Left kidney (tissue), 2 donors: ENCODE data around the gene BMP7. TPM values are rescaled to one million over a fixed set of nuclear protein-coding genes. Genes with fewer than 3 reads are reported as not detected.

Experiments
- DNase-seq: peaks from one replicate; pipeline ENCODE4 v3.0.0-alpha.2; 2013
- polyA plus RNA-seq: library from polyadenylated mRNA; unstranded; fragments of 120-200 nt; gene quantifications from one replicate; pipeline ENCODE4 v1.2.1, GENCODE V29; 2013; ENCODE audit not compliant: insufficient read length

BMP7 gene
- polyA plus RNA-seq, 1 donor, result 62.4 TPM

GRCh38 chr20:57152557-57152956 is 113.9 kb downstream of the BMP7 start:
- no peak for DNase-seq

GRCh38 chr20:57150559-57150958 is 115.9 kb downstream of the BMP7 start:
- no peak for DNase-seq

DNA sequence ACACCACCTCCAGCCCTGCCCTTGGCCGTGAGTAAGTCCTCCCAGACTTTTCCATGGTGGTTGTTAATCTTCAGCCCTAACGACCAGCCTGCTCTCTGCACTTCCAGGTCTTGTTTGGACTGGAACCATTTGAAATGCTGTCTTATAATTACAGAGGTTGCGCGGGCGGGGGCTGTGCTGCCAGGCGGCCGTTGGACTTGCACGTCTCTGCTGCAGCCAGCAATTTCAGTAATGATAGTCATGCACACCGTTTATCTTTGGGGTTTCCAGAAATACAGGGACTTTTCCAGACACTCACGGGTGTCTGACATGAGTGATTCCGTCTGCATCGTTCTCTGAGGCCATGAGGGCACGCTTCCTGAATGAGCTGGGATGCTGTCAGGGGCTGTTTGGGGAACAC is 118.2 kb downstream of the BMP7 start:
- peak; percentile 36 for DNase-seq

- no peak for DNase-seq
Measured at GRCh38 chr20:57147185-57147584, 119.3 kb downstream of the BMP7 start.

- no peak for DNase-seq
Measured at GRCh38 chr20:57146155-57146554, 120.3 kb downstream of the BMP7 start.

GRCh38 chr20:57145089-57145631 is 121.3 kb downstream of the BMP7 start:
- no peak for DNase-seq

- peak; percentile 22 for DNase-seq
Measured at GRCh38 chr20:57143173-57143572, 123.3 kb downstream of the BMP7 start.

DNA sequence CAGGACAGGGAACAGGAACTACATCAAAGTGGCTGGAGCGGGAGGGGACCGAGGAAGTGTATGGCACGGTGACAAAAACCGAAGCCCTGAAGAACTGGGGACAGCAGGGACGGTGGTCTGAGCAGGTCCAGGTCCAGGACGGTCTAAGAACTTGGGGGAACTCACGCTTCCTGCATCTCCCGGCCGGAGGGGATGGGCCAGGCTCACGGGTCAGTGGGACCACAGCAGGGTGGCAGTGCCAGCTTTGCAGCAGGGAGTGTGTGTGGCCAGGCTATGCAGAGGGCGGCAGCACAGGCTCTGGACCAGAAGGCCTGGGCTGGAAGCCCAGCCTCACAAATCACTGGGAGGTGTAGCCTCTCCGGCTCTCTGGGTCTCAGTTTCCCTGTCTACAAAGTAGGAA is 123.8 kb downstream of the BMP7 start:
- DNase-seq, result no peak

- no peak for DNase-seq
Measured at GRCh38 chr20:57141492-57141891, 124.9 kb downstream of the BMP7 start.

- no peak for DNase-seq
Measured at GRCh38 chr20:57140416-57140965, 126.0 kb downstream of the BMP7 start.

GRCh38 chr20:57139342-57140093 is 126.9 kb downstream of the BMP7 start:
- no peak for DNase-seq

DNA sequence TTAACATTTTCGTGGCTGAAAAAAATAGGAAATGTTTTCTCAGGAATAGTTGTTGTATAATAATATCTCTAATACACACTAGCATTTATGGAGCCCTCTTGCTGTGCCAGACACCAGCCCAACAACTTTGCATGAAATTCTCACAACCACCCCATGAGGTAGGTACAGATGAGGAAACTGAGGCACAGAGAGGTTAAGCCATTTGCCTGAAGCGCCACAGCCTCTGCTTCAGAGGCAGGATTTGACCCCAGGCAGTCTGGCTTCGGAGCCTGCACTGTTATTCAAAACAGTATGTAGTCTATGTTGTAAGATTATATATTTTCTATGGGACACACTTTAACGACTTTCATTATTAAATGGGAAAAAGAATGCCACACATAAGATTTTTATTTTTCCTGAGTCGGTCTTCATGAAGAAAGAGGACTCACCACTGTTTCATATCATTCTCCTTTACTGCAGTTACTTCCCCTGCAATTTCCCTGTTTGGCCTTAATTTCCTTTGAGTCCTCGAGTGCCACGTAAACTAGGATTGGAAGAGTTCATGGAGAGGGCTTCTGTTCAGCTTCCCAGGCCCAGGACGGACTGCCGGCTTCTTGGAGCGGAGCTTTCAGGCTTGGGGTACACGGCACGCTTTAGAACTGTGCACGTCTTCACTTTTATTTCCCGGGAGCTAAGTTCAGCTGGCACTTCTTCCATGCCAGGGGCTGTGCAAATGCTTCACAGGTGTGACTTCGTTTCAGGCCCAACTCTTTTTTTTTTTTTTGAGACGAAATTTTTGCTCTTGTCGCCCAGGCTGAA is 128.0 kb downstream of the BMP7 start:
- DNase-seq, result no peak

- DNase-seq, result no peak
Measured at GRCh38 chr20:57137676-57138075, 128.8 kb downstream of the BMP7 start.

GRCh38 chr20:57136734-57137133 is 129.7 kb downstream of the BMP7 start:
- DNase-seq, result no peak

GRCh38 chr20:57135875-57136274 is 130.6 kb downstream of the BMP7 start:
- DNase-seq, result no peak

GRCh38 chr20:57134804-57135203 is 131.6 kb downstream of the BMP7 start:
- no peak for DNase-seq

DNA sequence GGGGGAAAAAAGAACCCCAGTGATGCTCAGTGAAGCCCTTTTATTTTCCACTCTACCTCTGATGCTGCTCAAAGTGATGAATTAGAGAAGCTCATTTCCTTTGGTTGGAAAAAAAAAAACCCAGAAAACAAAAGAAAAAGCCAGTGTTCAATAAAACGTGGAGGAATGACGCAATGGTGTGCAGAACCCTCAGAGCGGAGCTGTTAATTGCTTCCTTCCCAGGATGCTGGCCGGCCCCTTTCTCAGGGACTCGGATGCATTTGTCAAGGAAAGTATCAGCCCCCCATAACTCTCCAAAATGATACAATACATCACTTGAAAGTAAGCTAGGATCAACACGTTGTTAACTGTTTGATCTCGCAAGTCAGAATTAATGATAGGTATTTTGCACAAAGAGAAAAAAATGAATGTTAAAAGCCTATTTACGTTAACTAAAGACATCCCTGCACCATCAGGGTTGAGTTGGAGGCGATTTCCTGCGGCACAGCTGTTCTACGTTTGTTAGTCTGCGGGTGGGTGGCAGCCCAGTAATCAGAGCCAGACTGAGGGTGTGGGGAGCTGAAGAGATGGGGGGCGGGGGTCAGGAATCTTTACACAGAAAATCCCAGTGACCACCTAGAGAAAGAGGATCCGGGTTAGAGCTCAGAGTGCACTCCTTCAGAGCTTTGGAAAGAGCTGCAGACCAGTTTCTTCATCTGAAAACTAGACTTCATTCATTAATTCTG is 132.4 kb downstream of the BMP7 start:
- DNase-seq, result peak; percentile 44

- no peak for DNase-seq
Measured at GRCh38 chr20:57131601-57132391, 134.6 kb downstream of the BMP7 start.

- DNase-seq, result no peak
Measured at GRCh38 chr20:57131077-57131476, 135.4 kb downstream of the BMP7 start.

DNA sequence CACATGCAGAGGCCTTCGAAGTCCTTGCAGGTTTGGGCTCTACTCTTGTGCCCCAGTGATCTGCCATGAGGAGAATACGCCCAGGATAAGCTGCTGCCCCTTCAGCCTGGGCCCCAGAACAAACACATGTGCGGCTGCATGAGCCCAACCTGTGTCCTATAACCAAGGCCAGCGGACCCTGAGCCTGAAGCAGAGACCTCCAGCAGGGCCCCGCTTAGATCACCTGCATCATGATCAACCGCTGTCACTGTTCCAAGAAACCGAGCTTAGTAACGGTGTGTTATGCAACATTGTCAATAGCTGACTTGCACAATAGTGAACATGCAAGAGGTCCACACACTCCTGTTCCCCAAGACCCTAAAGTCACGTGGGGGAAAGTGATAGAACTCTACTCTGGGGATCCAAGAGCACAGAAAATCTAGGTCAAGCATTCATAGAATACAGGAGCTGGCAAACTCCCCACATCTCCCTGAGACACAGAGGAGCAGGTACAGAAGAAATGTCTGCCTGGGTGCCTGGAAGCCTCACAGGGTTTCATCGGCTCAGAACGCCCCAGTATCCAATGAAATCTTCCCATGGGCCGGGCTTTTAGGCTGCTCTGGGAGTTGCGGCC is 136.2 kb downstream of the BMP7 start:
- DNase-seq, result no peak

DNA sequence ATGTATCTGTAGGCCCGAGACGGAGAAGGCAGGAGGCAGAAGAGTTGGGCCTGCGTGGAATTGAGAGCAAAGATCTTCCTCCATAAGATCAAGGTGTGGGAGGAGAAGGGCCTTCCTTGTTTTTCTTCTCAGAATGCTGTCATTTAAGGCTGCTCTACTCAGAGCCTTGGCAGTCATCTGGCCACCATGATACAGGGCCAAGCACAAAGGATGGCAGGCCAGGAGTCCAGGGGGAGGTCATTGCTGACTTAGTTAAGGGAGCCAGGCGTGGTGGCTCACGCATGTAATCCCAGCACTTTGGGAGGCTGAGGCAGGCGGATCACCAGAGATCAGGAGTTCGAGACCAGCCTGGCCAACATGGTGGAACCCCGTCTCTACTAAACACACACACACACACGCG is 137.1 kb downstream of the BMP7 start:
- no peak for DNase-seq
